Measurements from ENCODE around the gene TMEM86B.
A peak's percentile ranks its signal among the peaks of the same experiment; 100 is the strongest.
"Not testable (repeated sequence)": the region's sequence is repeated elsewhere in the genome, so short reads cannot be mapped to it uniquely, and the experiment has no call there.

TMEM86B gene

DNA sequence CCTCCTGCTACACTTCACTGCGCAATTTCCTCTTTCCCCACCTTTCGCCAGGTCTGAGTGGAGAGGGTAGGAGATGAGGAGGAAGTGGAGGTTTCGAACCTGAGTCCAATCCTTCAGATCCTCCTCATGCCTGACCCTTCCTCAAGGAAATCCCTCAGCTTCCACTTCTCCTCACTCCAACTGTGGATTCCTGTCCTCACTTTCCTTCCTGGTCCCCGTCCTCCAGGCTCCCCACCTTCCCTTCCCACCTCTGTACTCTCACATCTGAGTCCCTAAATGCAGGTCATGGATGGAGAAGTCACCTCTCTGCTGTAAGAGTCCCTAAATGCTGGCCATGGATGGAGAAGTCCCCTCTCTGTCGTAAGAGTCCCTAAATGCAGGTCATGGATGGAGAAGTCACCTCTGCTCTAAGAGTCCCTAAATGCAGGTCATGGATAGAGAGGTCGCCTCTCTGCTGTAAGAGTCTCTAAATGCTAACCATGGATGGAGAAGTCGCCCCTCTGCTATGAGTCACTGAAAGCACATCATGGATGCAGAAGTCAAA, 3.1 kb downstream of the TMEM86B start:
- FAIRE-seq: no peak
- no peak for DNase-seq (ENCODE audit: insufficient read length)
- TF ChIP-seq TAF1 (IDR thresholded peaks at IDR 0.05; ENCODE audit: borderline replicate concordance, low read depth, low read length) (no peak), POLR2A (IDR thresholded peaks at IDR 0.05; ENCODE audit: low read depth, low read length) (0 out of 2 replicates have a peak, but pooled peaks have one; percentile 17), POLR2AphosphoS5 (IDR thresholded peaks at IDR 0.05; ENCODE audit: low read depth, low read length) (0 out of 2 replicates have a peak, but pooled peaks have one; percentile 18)

DNA sequence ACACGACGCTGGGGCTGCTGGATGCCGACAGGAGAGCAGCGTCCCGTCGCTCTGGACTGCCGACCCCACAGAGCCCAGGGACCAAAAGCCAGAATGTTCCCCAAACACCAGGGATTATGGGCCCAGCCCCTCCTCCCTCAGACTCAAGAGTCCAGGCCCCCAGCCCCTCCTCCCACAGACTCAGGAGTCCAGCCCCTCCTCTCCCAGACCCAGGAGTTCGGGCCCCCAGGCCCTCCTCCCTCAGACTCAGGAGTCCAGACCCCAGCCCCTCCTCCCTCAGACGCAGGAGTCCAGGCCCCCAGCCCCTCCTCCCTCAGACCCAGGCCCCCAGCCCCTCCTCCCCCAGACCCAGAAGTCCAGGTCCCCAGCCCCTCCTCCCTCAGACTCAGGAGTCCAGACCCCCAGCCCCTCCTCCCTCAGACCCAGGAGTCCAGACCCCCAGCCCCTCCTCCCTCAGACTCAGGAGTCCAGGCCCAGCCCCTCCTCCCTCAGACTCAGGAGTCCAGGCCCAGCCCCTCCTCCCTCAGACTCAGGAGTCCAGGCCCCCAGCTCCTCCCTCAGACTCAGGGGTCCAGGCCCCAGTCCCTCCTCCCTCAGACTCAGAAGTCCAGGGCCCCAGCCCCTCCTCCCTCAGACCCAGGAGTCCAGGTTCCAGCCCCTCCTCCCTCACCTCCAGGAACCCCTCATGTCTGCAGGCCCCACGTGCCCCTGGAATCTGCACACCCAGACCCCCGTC, 3.7 kb downstream of the TMEM86B start:
- not testable (repeated sequence) for FAIRE-seq; DNase-seq (ENCODE audit: insufficient read length)

DNA sequence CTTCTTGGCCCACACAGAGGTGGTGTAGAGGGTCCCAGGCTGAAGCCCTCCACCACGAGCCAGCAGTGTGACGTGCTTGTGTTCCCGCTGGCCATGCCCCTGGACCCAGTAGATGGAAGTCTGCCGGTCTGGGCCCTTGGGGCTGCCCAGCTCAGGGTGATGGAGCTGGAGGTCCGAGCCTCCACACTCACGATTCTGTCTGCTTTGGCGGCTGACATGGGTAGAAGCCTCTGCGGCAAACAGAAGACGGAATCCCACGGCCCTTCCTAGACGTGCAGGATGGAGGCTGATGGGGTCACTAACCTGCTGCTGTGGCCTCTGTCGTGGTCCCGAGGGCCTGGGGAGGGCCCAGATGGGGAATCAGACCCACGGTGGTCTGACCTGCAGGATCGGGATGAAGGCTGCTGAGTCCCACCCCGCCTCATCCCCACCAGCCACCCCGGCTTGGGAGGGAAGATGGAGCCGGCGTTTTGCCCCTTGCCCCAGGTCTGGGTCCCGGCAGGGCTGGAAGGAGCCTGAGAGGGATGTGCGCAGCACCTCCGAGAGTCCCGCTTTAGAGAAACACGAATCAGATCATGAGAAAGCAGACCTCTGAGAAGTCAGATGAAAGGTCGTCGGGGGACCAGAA, 4.4 kb downstream of the TMEM86B start:
- TF ChIP-seq POLR2AphosphoS5 (IDR thresholded peaks at IDR 0.05; ENCODE audit: low read depth, low read length): no peak
- TF ChIP-seq TAF1 (IDR thresholded peaks at IDR 0.05; ENCODE audit: borderline replicate concordance, low read depth, low read length): no peak
- TF ChIP-seq POLR2A (IDR thresholded peaks at IDR 0.05; ENCODE audit: low read depth, low read length): no peak
- no peak for DNase-seq (ENCODE audit: insufficient read length)
- FAIRE-seq: no peak

DNA sequence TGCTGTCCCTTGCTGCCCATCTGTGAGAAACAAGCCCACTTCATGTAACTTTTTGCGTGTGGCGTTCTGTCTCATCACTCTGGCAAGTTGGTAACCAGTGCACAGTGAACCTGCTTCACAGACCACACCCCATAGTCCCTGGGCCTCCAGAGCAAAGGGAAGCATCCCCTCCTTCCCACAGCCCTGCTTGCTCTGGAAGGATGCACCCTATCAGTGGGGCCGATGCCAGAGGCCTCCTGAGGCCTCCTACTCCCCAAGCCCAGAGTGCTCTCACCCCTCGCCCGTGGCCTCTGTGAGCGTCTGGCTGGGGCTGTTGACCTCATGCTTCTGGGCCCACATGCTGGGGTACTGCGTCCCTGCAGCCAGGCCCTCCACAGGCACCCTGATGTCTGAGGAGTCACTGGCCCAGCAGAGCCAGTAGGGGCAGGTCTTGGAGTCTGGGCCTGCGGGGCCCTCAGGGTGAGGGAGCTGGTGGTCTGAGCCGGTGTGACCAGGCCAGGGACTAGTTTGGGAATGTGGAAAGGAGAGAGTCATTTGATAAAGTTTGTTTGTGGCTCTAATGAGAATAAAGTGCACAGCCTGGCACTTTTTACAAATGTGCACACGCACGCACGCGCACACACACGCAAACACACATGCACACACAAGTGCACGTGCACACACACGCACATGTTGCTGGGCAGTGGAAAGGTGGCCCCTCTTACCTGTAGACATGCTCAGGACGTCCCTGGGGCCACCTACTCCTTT, 5.1 kb downstream of the TMEM86B start:
- no peak for FAIRE-seq
- TF ChIP-seq POLR2A (IDR thresholded peaks at IDR 0.05; ENCODE audit: low read depth, low read length) (no peak), POLR2AphosphoS5 (IDR thresholded peaks at IDR 0.05; ENCODE audit: low read depth, low read length) (no peak; the same call in 1 of the 2 replicates), TAF1 (IDR thresholded peaks at IDR 0.05; ENCODE audit: borderline replicate concordance, low read depth, low read length) (no peak)
- no peak for DNase-seq (ENCODE audit: insufficient read length)

- no peak for TF ChIP-seq POLR2AphosphoS5 (IDR thresholded peaks at IDR 0.05; ENCODE audit: low read depth, low read length)
- DNase-seq (ENCODE audit: insufficient read length) (no peak), FAIRE-seq (no peak)
These were observed 8.0 kb downstream of the TMEM86B start for GRCh38 chr19:55220525-55220924.

DNA sequence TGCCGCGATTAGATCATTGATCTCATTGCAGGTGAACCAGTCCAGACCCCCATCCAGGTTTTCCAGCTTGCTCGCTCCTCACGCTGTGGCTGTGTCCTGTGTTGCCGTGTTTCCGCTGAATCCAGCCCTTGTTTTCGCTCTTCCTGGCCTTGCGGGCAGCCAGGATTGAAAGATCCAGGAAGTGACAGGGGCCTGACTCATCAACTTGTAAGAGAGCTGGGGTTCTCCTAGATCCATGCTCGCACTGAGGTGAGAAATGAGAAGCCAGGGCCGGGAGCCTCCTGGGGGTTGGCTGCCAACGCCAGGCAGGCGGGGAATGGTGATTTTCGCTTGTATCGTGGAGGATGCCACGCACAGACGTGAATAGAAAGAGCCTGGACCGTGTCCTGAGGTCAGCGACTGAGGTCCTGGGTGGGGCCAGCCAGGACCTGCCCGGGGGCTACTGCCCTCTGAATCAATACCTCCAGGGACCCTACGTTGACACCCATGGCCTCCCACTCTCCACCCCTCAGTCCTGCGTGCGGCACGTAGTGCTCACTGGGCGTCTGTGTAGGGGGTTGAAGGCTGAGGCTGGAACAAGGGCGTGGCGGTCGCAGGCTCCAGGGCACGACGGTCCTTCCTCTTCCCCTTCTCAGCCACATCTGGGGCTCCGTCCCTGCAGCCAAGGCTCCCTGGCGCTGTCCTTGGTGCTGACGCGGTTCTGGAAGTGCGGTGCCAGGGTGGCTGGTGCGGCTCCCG, 11.9 kb downstream of the TMEM86B start:
- TF ChIP-seq TAF1 (IDR thresholded peaks at IDR 0.05; ENCODE audit: borderline replicate concordance, low read depth, low read length): no peak
- no peak for TF ChIP-seq POLR2A (IDR thresholded peaks at IDR 0.05; ENCODE audit: low read depth, low read length)
- TF ChIP-seq POLR2AphosphoS5 (IDR thresholded peaks at IDR 0.05; ENCODE audit: low read depth, low read length): no peak
- no peak for DNase-seq (ENCODE audit: insufficient read length)
- FAIRE-seq: no peak

DNA sequence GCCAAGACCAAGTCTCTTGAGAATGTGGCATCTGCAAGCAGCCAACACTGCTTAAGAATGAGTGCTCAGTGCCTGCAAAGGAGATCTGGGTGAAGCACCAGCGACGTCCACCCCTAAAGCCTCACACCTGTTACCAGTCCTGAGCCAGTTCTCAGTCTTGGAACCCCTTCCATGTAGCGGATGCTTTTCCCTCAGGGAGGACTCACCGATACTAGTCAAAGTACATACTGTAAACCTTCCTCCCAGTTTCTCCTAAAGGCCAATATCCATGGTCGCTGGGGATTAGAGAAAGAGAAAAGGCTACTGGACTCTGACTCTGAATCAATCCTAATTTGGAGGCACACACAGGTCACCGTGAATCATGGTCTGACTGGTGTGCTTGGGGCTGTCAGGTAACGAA, 15.0 kb downstream of the TMEM86B start:
- TF ChIP-seq POLR2AphosphoS5 (IDR thresholded peaks at IDR 0.05; ENCODE audit: low read depth, low read length) (no peak), POLR2A (IDR thresholded peaks at IDR 0.05; ENCODE audit: low read depth, low read length) (no peak), TAF1 (IDR thresholded peaks at IDR 0.05; ENCODE audit: borderline replicate concordance, low read depth, low read length) (no peak)
- no peak for DNase-seq (ENCODE audit: insufficient read length)
- FAIRE-seq: no peak

- no peak for TF ChIP-seq POLR2AphosphoS5 (IDR thresholded peaks at IDR 0.05; ENCODE audit: low read depth, low read length)
- no peak for TF ChIP-seq TAF1 (IDR thresholded peaks at IDR 0.05; ENCODE audit: borderline replicate concordance, low read depth, low read length)
- no peak for TF ChIP-seq POLR2A (IDR thresholded peaks at IDR 0.05; ENCODE audit: low read depth, low read length)
- DNase-seq (ENCODE audit: insufficient read length) (no peak), FAIRE-seq (no peak)
These were observed 16.1 kb downstream of the TMEM86B start for GRCh38 chr19:55212447-55212846.

DNA sequence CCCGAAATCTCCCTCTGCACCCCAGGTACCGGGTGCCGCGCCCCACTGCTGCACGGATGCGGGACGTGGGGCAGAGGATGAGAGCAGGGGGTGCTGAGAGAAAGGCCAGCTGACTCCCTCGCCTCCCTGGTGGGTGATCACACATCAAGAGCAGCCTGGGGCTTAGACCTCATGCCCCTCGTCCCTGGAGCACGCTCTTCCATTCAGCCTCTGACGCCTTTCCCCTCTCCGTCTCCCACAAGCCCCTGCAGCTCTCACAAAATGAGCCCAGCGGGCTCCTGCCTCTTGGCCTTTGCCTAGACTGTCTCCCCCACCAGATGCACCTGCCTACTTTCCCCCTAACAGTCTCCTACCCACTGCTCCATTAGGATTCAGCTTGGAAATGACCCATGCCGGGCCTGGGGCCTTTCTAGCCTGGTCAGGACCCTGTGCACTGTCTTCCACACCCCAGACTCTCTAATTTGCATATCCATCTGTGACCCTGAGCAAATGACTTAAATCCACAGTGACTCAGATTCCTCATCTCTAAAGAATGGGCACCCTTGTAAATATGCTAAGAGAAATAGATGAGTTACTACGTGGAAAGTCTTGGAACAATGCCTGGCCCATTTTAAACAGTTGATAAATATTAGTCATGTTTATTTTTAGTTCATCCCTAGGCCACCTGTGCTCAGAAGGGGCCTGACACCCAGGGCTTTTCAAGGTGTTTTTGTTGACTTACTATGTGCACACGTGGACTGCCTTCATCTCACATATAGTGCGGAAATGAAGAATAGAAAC, 18.7 kb downstream of the TMEM86B start:
- DNase-seq (ENCODE audit: insufficient read length): no peak
- TF ChIP-seq POLR2AphosphoS5 (IDR thresholded peaks at IDR 0.05; ENCODE audit: low read depth, low read length) (no peak), TAF1 (IDR thresholded peaks at IDR 0.05; ENCODE audit: borderline replicate concordance, low read depth, low read length) (no peak), POLR2A (IDR thresholded peaks at IDR 0.05; ENCODE audit: low read depth, low read length) (no peak)
- FAIRE-seq: no peak

DNA sequence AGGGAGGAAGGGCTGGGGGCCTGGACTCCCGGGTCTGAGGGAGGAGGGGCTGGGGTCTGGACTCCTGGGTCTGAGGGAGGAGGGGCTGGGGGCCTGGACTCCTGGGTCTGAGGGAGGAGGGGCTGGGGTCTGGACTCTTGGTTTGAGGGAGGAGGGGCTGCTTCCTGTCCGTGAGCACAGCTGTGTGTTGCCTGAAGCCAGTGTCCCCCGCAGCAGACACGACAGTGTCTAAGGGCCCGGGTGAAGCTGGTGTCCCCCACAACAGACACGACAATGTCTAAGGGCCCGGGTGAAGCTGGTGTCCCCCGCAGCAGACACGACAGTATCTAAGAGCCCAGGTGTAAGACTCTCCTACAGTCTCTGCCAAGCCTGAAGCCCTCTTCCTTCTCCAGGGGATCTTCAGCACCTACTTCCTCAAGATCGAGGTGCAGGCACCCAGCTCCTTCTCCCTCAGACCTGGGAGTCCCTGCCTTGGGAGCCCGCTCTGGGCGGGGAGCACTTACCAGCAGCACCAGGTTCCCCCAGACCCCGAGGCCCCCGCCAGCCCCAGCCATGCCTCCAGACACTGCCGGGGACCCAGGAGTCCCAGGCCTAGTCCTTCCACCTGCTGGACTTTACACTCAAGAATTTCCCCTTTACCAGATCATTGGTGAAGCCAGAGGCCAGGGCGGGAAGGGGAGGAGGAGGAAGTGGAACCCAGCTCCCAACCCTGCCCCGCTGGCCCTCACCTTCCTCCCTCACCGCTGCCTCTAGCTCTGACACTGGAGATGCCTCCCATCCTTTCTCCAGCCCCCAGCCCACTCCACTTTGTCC, 19.5 kb downstream of the TMEM86B start, which contains the start of gene PTPRH:
Gene PTPRH (minus strand): TSS at position 622 of the 813 bp plus-strand sequence. CDS start 68 bp downstream, at position 554.
- no peak for TF ChIP-seq TAF1 (IDR thresholded peaks at IDR 0.05; ENCODE audit: borderline replicate concordance, low read depth, low read length)
- TF ChIP-seq POLR2A (IDR thresholded peaks at IDR 0.05; ENCODE audit: low read depth, low read length): no peak
- no peak for TF ChIP-seq POLR2AphosphoS5 (IDR thresholded peaks at IDR 0.05; ENCODE audit: low read depth, low read length)

More for the DNA sequence above, 19.5 kb downstream of the TMEM86B start, which contains the start of gene PTPRH:
- DNase-seq (ENCODE audit: insufficient read length) (no peak), FAIRE-seq (no peak)

Measured in GM12892 (cell line).